Gastrocnemius medialis (tissue), 4 donors: ENCODE measurements around the gene MGAT5.

ENCODE experiments used
- CTCF ChIP-seq, 5 experiments: fragments of 450-650 bp in 3 of 5; fragments of 200-600 bp in 2 of 5; sonication (generic) in 2 of 5; IDR thresholded peaks in 4 of 5; conservative IDR thresholded peaks in 1 of 5; 1 replicate in 4 of 5; 2 replicates in 1 of 5; pipeline ENCODE4 v1.5.1; 2016 to 2019; ENCODE audit warnings: antibody characterized with exemption in 5 of 5, mild to moderate bottlenecking in 3 of 5, moderate library complexity in 3 of 5
- POLR2A ChIP-seq, 2 donors: fragments of 450-650 bp; IDR thresholded peaks; one replicate each; pipeline ENCODE4 v1.6.1; 2017; ENCODE audit warnings: antibody characterized with exemption in 2 of 2, mild to moderate bottlenecking in 2 of 2, moderate library complexity in 2 of 2

- no peak for TF ChIP-seq CTCF (IDR thresholded peaks at IDR 0.05 in 4 of 5, conservative IDR thresholded peaks at IDR 0.05 in 1 of 5)
- TF ChIP-seq POLR2A (IDR thresholded peaks at IDR 0.05), result no peak
These were observed 139.2 kb downstream of the MGAT5 start for GRCh38 chr2:134393075-134393461.
